Small intestine (tissue), 7 donors: ENCODE measurements around the gene AP1AR. TPM values are rescaled to one million over a fixed set of nuclear protein-coding genes. Genes with fewer than 3 reads are reported as not detected.

ENCODE experiments used
- DNase-seq, 2 donors: peaks; one replicate each; pipeline versions ENCODE4 v3.0.0 to v3.0.0-alpha.2; 2013
- FAIRE-seq: peaks from 2 replicates; lab custom pipeline; 2012; peaks lifted over from hg19 to GRCh38; lab: Jason Lieb, UNC
- H3K27ac ChIP-seq, 3 donors: one replicate each; pipeline ENCODE4 v1.5.1; 2013; ENCODE audit warnings: low read length in 2 of 3, mild to moderate bottlenecking in 2 of 3, control low read depth in 1 of 3, inconsistent platforms in 1 of 3, low read depth in 1 of 3, moderate library complexity in 1 of 3
- H3K27me3 ChIP-seq, 3 donors: one replicate each; pipeline ENCODE4 v1.6.1; 2013; ENCODE audit warnings: low read length in 3 of 3, inconsistent platforms in 1 of 3; ENCODE audit not compliant: control insufficient read depth in 3 of 3, insufficient read depth in 3 of 3
- H3K36me3 ChIP-seq, 3 donors: one replicate each; pipeline ENCODE4 v1.6.1; 2013; ENCODE audit warnings: low read length in 3 of 3, inconsistent platforms in 1 of 3, low read depth in 1 of 3, mild to moderate bottlenecking in 1 of 3, moderate library complexity in 1 of 3; ENCODE audit not compliant: control insufficient read depth in 3 of 3, insufficient read depth in 2 of 3
- H3K4me1 ChIP-seq, 3 donors: one replicate each; pipeline ENCODE4 v1.6.1; 2013; ENCODE audit warnings: low read length in 2 of 3, inconsistent platforms in 1 of 3, low read depth in 1 of 3, mild to moderate bottlenecking in 1 of 3, moderate library complexity in 1 of 3; ENCODE audit not compliant: control insufficient read depth in 3 of 3, insufficient read depth in 2 of 3
- H3K4me3 ChIP-seq, 3 donors: one replicate each; pipeline ENCODE4 v1.5.1; 2013; ENCODE audit warnings: low read length in 3 of 3, control low read depth in 1 of 3, inconsistent platforms in 1 of 3, low read depth in 1 of 3, mild to moderate bottlenecking in 1 of 3, moderate library complexity in 1 of 3
- H3K9me3 ChIP-seq, 2 donors: one replicate each; pipeline ENCODE4 v1.6.1; 2013; ENCODE audit warnings: low read depth in 1 of 2, low read length in 1 of 2; ENCODE audit not compliant: control insufficient read depth in 2 of 2, insufficient read depth in 1 of 2
- WGBS, 3 donors: extraction: QIAGEN DNeasy Blood & Tissue Kit; methylation state at CpG; one replicate each; pipeline ENCODE4 v1.1.7; 2013; 5-methylcytosine and 5-hydroxymethylcytosine counted together
- polyA plus RNA-seq, 4 donors: library from polyadenylated mRNA; stranded (reverse) in 3 of 4; unstranded in 1 of 4; fragments of 200-250 nt in 3 of 4; fragments of 120-200 nt in 1 of 4; gene quantifications; one replicate each; pipeline versions ENCODE4 v1.2.1 to v1.2.3, GENCODE V29; 2013
- donor health status: healthy with polysubstance abuse.
- donor health status: control.
- donor health status: control.
- donor health status: Bipolar disorder and iron deficiency.
- donor health status: healthy.

Gene AP1AR
- polyA plus RNA-seq, 4 donors, result 16.8 to 51.6 (median 26.3) TPM

- WGBS, 3 donors, result 87 to 92% (median 87%) methylated on average over 5 of the region's 5 CpGs
- H3K4me3 ChIP-seq, result no peak overlapping the region
- peaks cover 0 to 4% (median 3%) of the 10 kb centered on the region in 3 donors for H3K36me3 ChIP-seq
- no peaks in the 10 kb centered on the region for H3K9me3 ChIP-seq
- no peaks in the 10 kb centered on the region for H3K27me3 ChIP-seq
- no peaks in the 10 kb centered on the region for H3K4me1 ChIP-seq
- H3K27ac ChIP-seq, result no peak overlapping the region
- no peak for FAIRE-seq
- DNase-seq, result no peak
Measured at GRCh38 chr4:112318239-112319142, 86.9 kb downstream of the AP1AR start.

Other genes with a start within 250 kb of the AP1AR start
- 1 to 10 TPM in 2 of 4 donors, under 1 TPM in 2; 0.45 to 1.9 (median 0.97) TPM for gene FAM241A, start 86.3 kb upstream of the AP1AR start, polyA plus RNA-seq
- gene TIFA, start 54.1 kb downstream of the AP1AR start, polyA plus RNA-seq, result 10 to 100 TPM in 1 of 4 donors, 1 to 10 TPM in 2, under 1 TPM in 1; 0.89 to 11.3 (median 7.0) TPM
- 10 to 100 TPM in 1 of 4 donors, 1 to 10 TPM in 3; 4.3 to 26.9 (median 6.1) TPM for gene ALPK1, start 65.6 kb downstream of the AP1AR start, polyA plus RNA-seq